Stimulated activated CD4-positive, alpha-beta T cell treated with anti-CD3 and anti-CD28 coated beads, Interleukin-2, amount 100 ng/mL, for 4 hours (primary cell): Measurements from ENCODE around the gene WLS.
"Not testable (repeated sequence)": the region's sequence is repeated elsewhere in the genome, so short reads cannot be mapped to it uniquely, and the experiment has no call there.

Experiments
- DNase-seq: peaks from one replicate; pipeline ENCODE4 v3.0.0-alpha.2; 2020; ENCODE audit warnings: low read depth

Gene WLS

GRCh38 chr1:68232289-68233148 is at the start of gene WLS:
Gene WLS (minus strand): TSS chr1:68232523. CDS start chr1:68232299, 224 bp downstream.
- no peak for DNase-seq

- DNase-seq, result no peak
Measured at GRCh38 chr1:68280286-68280685, 48.0 kb upstream of the WLS start.

- no peak for DNase-seq
Measured at GRCh38 chr1:68279846-68280245, 47.5 kb upstream of the WLS start.

- no peak for DNase-seq
Measured at GRCh38 chr1:68278221-68278620, 45.9 kb upstream of the WLS start.

GRCh38 chr1:68276448-68276847 is 44.1 kb upstream of the WLS start:
- DNase-seq, result no peak

GRCh38 chr1:68273530-68273929 is 41.2 kb upstream of the WLS start:
- no peak for DNase-seq

- DNase-seq, result no peak
Measured at GRCh38 chr1:68271596-68271995, 39.3 kb upstream of the WLS start.

- DNase-seq, result no peak
Measured at GRCh38 chr1:68270951-68271350, 38.6 kb upstream of the WLS start.

GRCh38 chr1:68269637-68270430 is 37.5 kb upstream of the WLS start:
- no peak for DNase-seq

- no peak for DNase-seq
Measured at GRCh38 chr1:68268896-68269483, 36.7 kb upstream of the WLS start.

- not testable (repeated sequence) for DNase-seq
Measured at GRCh38 chr1:68256824-68257223, 24.5 kb upstream of the WLS start.

- no peak for DNase-seq
Measured at GRCh38 chr1:68255301-68255700, 23.0 kb upstream of the WLS start.

- DNase-seq, result no peak
Measured at GRCh38 chr1:68254667-68255226, 22.4 kb upstream of the WLS start.

GRCh38 chr1:68237040-68237439 is 4.7 kb upstream of the WLS start:
- DNase-seq, result no peak

GRCh38 chr1:68234094-68234493 is 1.8 kb upstream of the WLS start:
- no peak for DNase-seq

GRCh38 chr1:68233202-68233601 is 879 bp upstream of the WLS start:
- DNase-seq, result no peak

GRCh38 chr1:68231627-68232288 is 565 bp downstream of the WLS start:
- no peak for DNase-seq

- DNase-seq, result no peak
Measured at GRCh38 chr1:68230901-68231626, 1.3 kb downstream of the WLS start.

- DNase-seq, result no peak
Measured at GRCh38 chr1:68230484-68230802, 1.9 kb downstream of the WLS start.

GRCh38 chr1:68229650-68230483 is 2.5 kb downstream of the WLS start:
- DNase-seq, result no peak

- no peak for DNase-seq
Measured at GRCh38 chr1:68228851-68229250, 3.5 kb downstream of the WLS start.
